H9 (cell line): ENCODE measurements around the gene SYT7. TPM values are rescaled to one million over a fixed set of nuclear protein-coding genes. Genes with fewer than 3 reads are reported as not detected.

Experiments
- DNase-seq: peaks from one replicate; pipeline ENCODE4 v3.0.0-alpha.2; 2017
- H2AFZ ChIP-seq: one replicate; pipeline ENCODE4 v1.6.1; 2013; ENCODE audit warnings: mild to moderate bottlenecking, low read length, control low read depth, moderate library complexity
- H2AK5ac ChIP-seq: 2 replicates; pipeline ENCODE4 v1.6.1; 2013; ENCODE audit warnings: low read length, control low read depth, mixed read lengths; ENCODE audit not compliant: insufficient read length
- H2BK120ac ChIP-seq: one replicate; pipeline ENCODE4 v1.6.1; 2013; ENCODE audit warnings: low read depth, mild to moderate bottlenecking, low read length, control low read depth, inconsistent platforms; ENCODE audit not compliant: poor library complexity, severe bottlenecking
- H2BK12ac ChIP-seq: 2 replicates; pipeline ENCODE4 v1.6.1; 2013; ENCODE audit warnings: low read length, control low read depth, mixed read lengths, low read depth; ENCODE audit not compliant: insufficient read length
- H2BK15ac ChIP-seq: 2 replicates; pipeline ENCODE4 v1.6.1; 2013; ENCODE audit warnings: low read depth, low read length, control low read depth
- H2BK20ac ChIP-seq: one replicate; pipeline ENCODE4 v1.6.1; 2013; ENCODE audit warnings: low read depth, mild to moderate bottlenecking, low read length, control low read depth, inconsistent platforms; ENCODE audit not compliant: poor library complexity, severe bottlenecking
- H2BK5ac ChIP-seq: 2 replicates; pipeline ENCODE4 v1.6.1; 2013; ENCODE audit warnings: low read length, control low read depth, mixed read lengths; ENCODE audit not compliant: insufficient read length
- H3K14ac ChIP-seq: 2 replicates; pipeline ENCODE4 v1.6.1; 2013; ENCODE audit warnings: low read length, control low read depth; ENCODE audit not compliant: insufficient read depth
- H3K18ac ChIP-seq: 2 replicates; pipeline ENCODE4 v1.6.1; 2013; ENCODE audit warnings: low read depth, mild to moderate bottlenecking, mixed read lengths, low read length, control low read depth; ENCODE audit not compliant: insufficient read length
- H3K23ac ChIP-seq: 2 replicates; pipeline ENCODE4 v1.6.1; 2013; ENCODE audit warnings: low read length, control low read depth, mixed read lengths, low read depth; ENCODE audit not compliant: insufficient read length
- H3K23me2 ChIP-seq: 2 replicates; pipeline ENCODE4 v1.6.1; 2013; ENCODE audit warnings: low read depth, mild to moderate bottlenecking, mixed read lengths, low read length, control low read depth; ENCODE audit not compliant: insufficient read length, poor library complexity, severe bottlenecking
- H3K27ac ChIP-seq: 2 replicates; pipeline ENCODE4 v1.5.1; 2013; ENCODE audit warnings: low read length, control low read depth, mixed read lengths, low read depth; ENCODE audit not compliant: insufficient read length
- H3K27me3 ChIP-seq: 2 replicates; pipeline ENCODE4 v1.6.1; 2013; ENCODE audit warnings: low read length, control low read depth, inconsistent platforms; ENCODE audit not compliant: insufficient read depth
- H3K4ac ChIP-seq: 2 replicates; pipeline ENCODE4 v1.6.1; 2013; ENCODE audit warnings: low read depth, mild to moderate bottlenecking, control low read depth, inconsistent platforms, low read length, moderate library complexity
- H3K4me1 ChIP-seq: 2 replicates; pipeline ENCODE4 v1.6.1; 2013; ENCODE audit warnings: low read length, control low read depth, inconsistent platforms; ENCODE audit not compliant: insufficient read depth
- H3K4me2 ChIP-seq: 2 replicates; pipeline ENCODE4 v1.6.1; 2013; ENCODE audit warnings: low read length, control low read depth, mixed read lengths; ENCODE audit not compliant: insufficient read length, insufficient read depth
- H3K56ac ChIP-seq: 2 replicates; pipeline ENCODE4 v1.6.1; 2013; ENCODE audit warnings: low read depth, mild to moderate bottlenecking, mixed read lengths, low read length, control low read depth; ENCODE audit not compliant: insufficient read length
- H3K79me1 ChIP-seq: 2 replicates; pipeline ENCODE4 v1.6.1; 2013; ENCODE audit warnings: low read depth, mild to moderate bottlenecking, moderate library complexity, low read length, control low read depth, inconsistent platforms; ENCODE audit not compliant: insufficient read depth, poor library complexity, severe bottlenecking
- H3K79me2 ChIP-seq: 2 replicates; pipeline ENCODE4 v1.6.1; 2013; ENCODE audit warnings: low read length, control low read depth, inconsistent platforms; ENCODE audit not compliant: insufficient read depth
- H3K9ac ChIP-seq: 2 replicates; pipeline ENCODE4 v1.6.1; 2013; ENCODE audit warnings: low read length, control low read depth, mixed read lengths; ENCODE audit not compliant: insufficient read length; ENCODE audit errors: extremely low read depth
- H3K9me3 ChIP-seq: one replicate; pipeline ENCODE4 v1.6.1; 2013; ENCODE audit warnings: low read depth, low read length, inconsistent platforms; ENCODE audit not compliant: control insufficient read depth
- H3T11ph ChIP-seq: one replicate; pipeline ENCODE4 v1.6.1; 2013; ENCODE audit warnings: mild to moderate bottlenecking, low read length, control low read depth, inconsistent platforms
- H4K20me1 ChIP-seq: one replicate; pipeline ENCODE4 v1.6.1; 2013; ENCODE audit not compliant: control insufficient read depth, insufficient read length, insufficient read depth
- H4K5ac ChIP-seq: 2 replicates; pipeline ENCODE4 v1.6.1; 2013; ENCODE audit warnings: low read depth, mild to moderate bottlenecking, mixed read lengths, low read length, control low read depth; ENCODE audit not compliant: insufficient read length
- H4K8ac ChIP-seq: replicated peaks from 2 replicates; pipeline ENCODE4 v1.6.1; 2013; ENCODE audit warnings: low read length, control low read depth, mixed read lengths, low read depth; ENCODE audit not compliant: insufficient read length
- H4K91ac ChIP-seq: 2 replicates; pipeline ENCODE4 v1.6.1; 2013; ENCODE audit warnings: low read depth, mild to moderate bottlenecking, moderate library complexity, mixed read lengths, low read length, control low read depth; ENCODE audit not compliant: insufficient read length
- H3K27ac Mint-ChIP-seq, 3 experiments: 2 replicates in 2 of 3; 3 replicates in 1 of 3; pipeline ENCODE4 v1.8.0; 2020 to 2021; ENCODE audit warnings: mixed read lengths in 3 of 3, mild to moderate bottlenecking in 1 of 3, moderate library complexity in 1 of 3
- H3K27me3 Mint-ChIP-seq: 2 replicates; pipeline ENCODE4 v1.8.0; 2021; ENCODE audit warnings: low read depth, mild to moderate bottlenecking, moderate library complexity, mixed read lengths
- H3K36me3 Mint-ChIP-seq, 3 experiments: 2 replicates in 2 of 3; 3 replicates in 1 of 3; pipeline ENCODE4 v1.8.0; 2020 to 2021; ENCODE audit warnings: low read depth in 3 of 3, mixed read lengths in 3 of 3; ENCODE audit not compliant: insufficient read depth in 1 of 3
- H3K4me1 Mint-ChIP-seq, 2 experiments: 2 replicates each; pipeline ENCODE4 v1.8.0; 2020; ENCODE audit warnings: mixed read lengths in 2 of 2
- H3K4me3 Mint-ChIP-seq, 2 experiments: 2 replicates in 1 of 2; 3 replicates in 1 of 2; pipeline ENCODE4 v1.8.0; 2020 to 2021; ENCODE audit warnings: mild to moderate bottlenecking in 2 of 2, mixed read lengths in 2 of 2, moderate library complexity in 1 of 2
- H3K9me3 Mint-ChIP-seq, 2 experiments: 2 replicates in 1 of 2; 3 replicates in 1 of 2; pipeline ENCODE4 v1.8.0; 2020; ENCODE audit warnings: mild to moderate bottlenecking in 2 of 2, mixed read lengths in 2 of 2, moderate library complexity in 1 of 2
- WGBS: extraction: QIAGEN DNeasy Blood & Tissue Kit; methylation state at CpG from one replicate; pipeline ENCODE4 v1.1.7; 2013; ENCODE audit warnings: missing lambda C conversion rate, low lambda C conversion rate, mixed read lengths; ENCODE audit not compliant: insufficient read length; ENCODE audit errors: extremely low coverage; 5-methylcytosine and 5-hydroxymethylcytosine counted together
- total RNA-seq: library from RNA; stranded (reverse); gene quantifications from 2 replicates; pipeline ENCODE4 v1.2.1, GENCODE V29; 2021
- TF ChIP-seq, protein P1 (sequence below): fragments of 200-600 bp; sonication (generic); conservative IDR thresholded peaks from 3 replicates; pipeline ENCODE4 v1.8.0; 2021; ENCODE audit warnings: antibody characterized with exemption, mild to moderate bottlenecking

Gene SYT7
- total RNA-seq, 1 experiment from 2014 or later: 8.8 TPM

GRCh38 chr11:61510166-61510919, 70.5 kb downstream of the SYT7 start:
- H3K9me3 ChIP-seq: no peaks in the 10 kb centered on the region
- H2BK12ac ChIP-seq: no peak overlapping the region
- H3K56ac ChIP-seq: no peak overlapping the region
- H3K79me1 ChIP-seq: no peaks in the 10 kb centered on the region
- H4K91ac ChIP-seq: no peak overlapping the region
- no peak overlapping the region for H2AFZ ChIP-seq
- no CpG with 5 or more reads among the region's 16 CpGs for WGBS
- H3K18ac ChIP-seq: no peak overlapping the region
- no peak overlapping the region for H3K27ac ChIP-seq
- DNase-seq: no peak
- peak overlapping the region; percentile 27 to 64; a peak in 2 of 5 replicates for H3K4me3 Mint-ChIP-seq
- H3K27ac Mint-ChIP-seq: no peak overlapping the region; a peak in 1 of 7 replicates
- no peak overlapping the region for H3K14ac ChIP-seq
- no peaks in the 10 kb centered on the region; a peak in 1 of 7 replicates for H3K36me3 Mint-ChIP-seq
- H2BK5ac ChIP-seq: no peak overlapping the region
- no peaks in the 10 kb centered on the region for H3K79me2 ChIP-seq
- no peak overlapping the region for H3K4ac ChIP-seq
- TF ChIP-seq, protein P1, sequence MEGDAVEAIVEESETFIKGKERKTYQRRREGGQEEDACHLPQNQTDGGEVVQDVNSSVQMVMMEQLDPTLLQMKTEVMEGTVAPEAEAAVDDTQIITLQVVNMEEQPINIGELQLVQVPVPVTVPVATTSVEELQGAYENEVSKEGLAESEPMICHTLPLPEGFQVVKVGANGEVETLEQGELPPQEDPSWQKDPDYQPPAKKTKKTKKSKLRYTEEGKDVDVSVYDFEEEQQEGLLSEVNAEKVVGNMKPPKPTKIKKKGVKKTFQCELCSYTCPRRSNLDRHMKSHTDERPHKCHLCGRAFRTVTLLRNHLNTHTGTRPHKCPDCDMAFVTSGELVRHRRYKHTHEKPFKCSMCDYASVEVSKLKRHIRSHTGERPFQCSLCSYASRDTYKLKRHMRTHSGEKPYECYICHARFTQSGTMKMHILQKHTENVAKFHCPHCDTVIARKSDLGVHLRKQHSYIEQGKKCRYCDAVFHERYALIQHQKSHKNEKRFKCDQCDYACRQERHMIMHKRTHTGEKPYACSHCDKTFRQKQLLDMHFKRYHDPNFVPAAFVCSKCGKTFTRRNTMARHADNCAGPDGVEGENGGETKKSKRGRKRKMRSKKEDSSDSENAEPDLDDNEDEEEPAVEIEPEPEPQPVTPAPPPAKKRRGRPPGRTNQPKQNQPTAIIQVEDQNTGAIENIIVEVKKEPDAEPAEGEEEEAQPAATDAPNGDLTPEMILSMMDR: no peak
- H3K4me1 Mint-ChIP-seq: peaks cover 46 to 50% of the 10 kb centered on the region in 2 experiments
- peaks cover 17% of the 10 kb centered on the region for H3K4me1 ChIP-seq
- H2BK20ac ChIP-seq: no peak overlapping the region
- no peak overlapping the region for H3K23ac ChIP-seq
- H4K8ac ChIP-seq: no peak overlapping the region
- no peak overlapping the region for H2BK15ac ChIP-seq
- H3K23me2 ChIP-seq: no peaks in the 10 kb centered on the region
- no peak overlapping the region for H4K5ac ChIP-seq
- no peak overlapping the region for H3K4me2 ChIP-seq
- H4K20me1 ChIP-seq: no peaks in the 10 kb centered on the region
- peaks cover 18% of the 10 kb centered on the region for H3K27me3 ChIP-seq
- no peak overlapping the region for H3K9ac ChIP-seq
- no peak overlapping the region for H2BK120ac ChIP-seq
- no peak overlapping the region for H3T11ph ChIP-seq
- no peaks in the 10 kb centered on the region; a peak in 1 of 5 replicates for H3K9me3 Mint-ChIP-seq
- H2AK5ac ChIP-seq: no peak overlapping the region
- H3K27me3 Mint-ChIP-seq: peaks cover 69% of the 10 kb centered on the region
